ENCODE results near the gene MYOCOS. TPM values are rescaled to one million over a fixed set of nuclear protein-coding genes. Genes with fewer than 3 reads are reported as not detected.
"Not testable (repeated sequence)": the region's sequence is repeated elsewhere in the genome, so short reads cannot be mapped to it uniquely, and the experiment has no call there.

MYOCOS gene
- total RNA-seq, 2 donors from 2014 or later = 0.16 TPM; not detected in 1

DNA sequence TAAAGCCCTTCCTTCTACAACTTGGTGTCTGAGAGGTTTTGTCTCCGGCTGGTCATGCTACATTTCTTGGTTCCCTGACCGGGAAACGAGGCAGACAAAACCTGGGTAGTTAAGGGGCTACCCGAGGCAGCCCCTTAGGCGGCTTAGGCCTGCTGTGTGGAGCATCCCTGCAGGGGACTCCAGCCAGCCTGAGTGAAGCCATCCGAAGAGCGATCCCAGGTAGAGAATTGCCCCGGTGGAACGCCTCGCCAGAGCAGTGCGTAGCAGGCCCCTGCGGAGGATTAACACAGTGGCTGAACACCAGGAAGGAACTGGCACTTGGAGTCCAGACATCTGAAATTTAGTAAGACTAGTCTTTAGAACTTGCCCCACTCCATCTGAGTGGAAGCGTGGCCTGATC, 21.2 kb upstream of the MYOCOS start:
- Mint-ChIP-seq H3K27me3 (no peaks in the 10 kb centered on the region), H3K27ac (no peak overlapping the region), H3K4me3 (no peak overlapping the region), H3K4me1 (peaks cover 2% of the 10 kb centered on the region), H3K36me3 (ENCODE audit: low read depth) (no peaks in the 10 kb centered on the region)
- DNase-seq (no peak), ATAC-seq (no peak)
- no peaks in the 10 kb centered on the region for H3K9me3 ChIP-seq (ENCODE audit: control insufficient read depth, low read length, poor library complexity, severe bottlenecking)

- H3K27me3 Mint-ChIP-seq; H3K27ac Mint-ChIP-seq; H3K4me1 Mint-ChIP-seq; H3K36me3 Mint-ChIP-seq (ENCODE audit: low read depth); H3K4me3 Mint-ChIP-seq; H3K9me3 ChIP-seq (ENCODE audit: control insufficient read depth, low read length, poor library complexity, severe bottlenecking); ATAC-seq; DNase-seq: not testable (repeated sequence)
These were observed 19.0 kb upstream of the MYOCOS start for GRCh38 chr1:171603042-171603441.

- Mint-ChIP-seq H3K27ac (no peak overlapping the region), H3K4me1 (no peaks in the 10 kb centered on the region), H3K27me3 (no peaks in the 10 kb centered on the region), H3K4me3 (no peak overlapping the region), H3K36me3 (ENCODE audit: low read depth) (no peaks in the 10 kb centered on the region)
- DNase-seq (no peak), ATAC-seq (no peak)
- no peaks in the 10 kb centered on the region for H3K9me3 ChIP-seq (ENCODE audit: control insufficient read depth, low read length, poor library complexity, severe bottlenecking)
These were observed 15.6 kb upstream of the MYOCOS start for GRCh38 chr1:171606402-171606941.

- Mint-ChIP-seq H3K4me3 (no peak overlapping the region), H3K27ac (no peak overlapping the region), H3K27me3 (no peaks in the 10 kb centered on the region), H3K36me3 (ENCODE audit: low read depth) (no peaks in the 10 kb centered on the region), H3K4me1 (peaks cover 3% of the 10 kb centered on the region)
- no peaks in the 10 kb centered on the region for H3K9me3 ChIP-seq (ENCODE audit: control insufficient read depth, low read length, poor library complexity, severe bottlenecking)
- ATAC-seq (no peak), DNase-seq (no peak)
These were observed 11.7 kb upstream of the MYOCOS start for GRCh38 chr1:171610385-171610784.

- no peak overlapping the region for H3K27ac Mint-ChIP-seq
- ATAC-seq (no peak), DNase-seq (no peak)
- peaks cover 3% of the 10 kb centered on the region for H3K27me3 Mint-ChIP-seq
- no peaks in the 10 kb centered on the region for H3K9me3 ChIP-seq (ENCODE audit: control insufficient read depth, low read length, poor library complexity, severe bottlenecking)
- H3K36me3 Mint-ChIP-seq (ENCODE audit: low read depth) = no peaks in the 10 kb centered on the region
- H3K4me3 Mint-ChIP-seq = no peak overlapping the region
- peaks cover 3% of the 10 kb centered on the region for H3K4me1 Mint-ChIP-seq
These were observed 10.7 kb upstream of the MYOCOS start for GRCh38 chr1:171611306-171611705.

GRCh38 chr1:171613282-171613681, 8.8 kb upstream of the MYOCOS start:
- Mint-ChIP-seq H3K4me1 (peaks cover 3% of the 10 kb centered on the region), H3K36me3 (ENCODE audit: low read depth) (no peaks in the 10 kb centered on the region), H3K27me3 (peaks cover 6% of the 10 kb centered on the region), H3K27ac (no peak overlapping the region), H3K4me3 (no peak overlapping the region)
- no peak for DNase-seq
- ATAC-seq = no peak
- no peaks in the 10 kb centered on the region for H3K9me3 ChIP-seq (ENCODE audit: control insufficient read depth, low read length, poor library complexity, severe bottlenecking)

DNA sequence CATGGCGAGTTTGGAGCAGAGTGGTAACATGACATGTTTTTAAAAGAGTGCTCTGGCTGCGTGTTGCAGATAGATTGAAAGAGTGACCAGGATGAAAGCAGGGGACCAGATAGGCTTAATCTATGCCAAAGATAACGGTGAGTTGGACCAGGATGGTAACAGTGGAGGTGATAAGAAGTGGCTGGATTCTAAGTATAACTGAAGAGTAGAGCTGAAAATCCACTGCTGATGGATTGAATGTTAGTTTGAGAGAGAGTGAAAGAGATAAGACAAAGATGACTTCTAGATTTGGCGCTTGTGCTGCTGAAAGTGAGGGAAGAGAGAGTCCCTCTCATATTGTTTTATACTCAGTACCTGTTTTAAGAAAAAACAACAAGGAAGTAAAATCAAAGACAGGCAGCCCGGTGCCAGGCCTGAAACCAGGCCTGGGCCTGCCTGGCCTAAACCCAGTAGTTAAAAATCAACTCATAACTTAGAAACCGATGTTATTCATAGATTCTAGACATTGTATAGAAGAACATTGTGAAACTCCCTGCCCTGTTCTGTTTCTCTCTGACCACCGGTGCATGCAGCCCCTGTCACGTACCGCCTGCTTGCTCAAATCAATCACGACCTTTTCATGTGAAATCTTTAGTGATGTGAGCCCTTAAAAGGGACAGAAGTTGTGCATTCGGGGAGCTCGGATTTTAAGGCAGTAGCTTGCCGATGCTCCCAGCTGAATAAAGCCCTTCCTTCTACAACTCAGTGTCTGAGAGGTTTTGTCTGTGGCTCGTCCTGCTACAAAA, 6.7 kb upstream of the MYOCOS start:
- not testable (repeated sequence) for H3K4me3 Mint-ChIP-seq; H3K27me3 Mint-ChIP-seq; H3K9me3 ChIP-seq (ENCODE audit: control insufficient read depth, low read length, poor library complexity, severe bottlenecking); H3K27ac Mint-ChIP-seq; H3K4me1 Mint-ChIP-seq; H3K36me3 Mint-ChIP-seq (ENCODE audit: low read depth); DNase-seq; ATAC-seq

DNA sequence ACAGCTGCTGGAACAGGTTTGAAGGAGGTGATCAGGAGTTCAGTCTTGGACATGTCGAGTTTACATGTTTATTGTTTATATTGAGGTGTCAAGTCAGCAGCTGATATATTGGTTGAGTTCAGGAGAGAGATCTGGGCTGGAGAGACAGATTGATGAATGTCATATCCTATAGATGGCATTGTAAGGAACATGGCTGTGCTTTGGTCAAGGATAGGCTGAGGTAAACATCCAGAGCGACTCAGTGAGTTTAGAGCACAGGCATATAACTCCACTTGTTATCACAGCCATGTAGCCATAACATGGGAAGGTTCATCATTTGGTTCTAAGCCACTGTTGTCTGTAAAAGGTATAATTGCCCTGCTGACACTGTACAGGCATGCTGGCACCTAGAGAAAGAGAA, 5.5 kb upstream of the MYOCOS start:
- H3K9me3 ChIP-seq (ENCODE audit: control insufficient read depth, low read length, poor library complexity, severe bottlenecking) = no peaks in the 10 kb centered on the region
- DNase-seq (no peak), ATAC-seq (no peak)
- Mint-ChIP-seq H3K4me1 (peaks cover 3% of the 10 kb centered on the region), H3K27ac (no peak overlapping the region), H3K36me3 (ENCODE audit: low read depth) (no peaks in the 10 kb centered on the region), H3K4me3 (no peak overlapping the region), H3K27me3 (peaks cover 6% of the 10 kb centered on the region)

GRCh38 chr1:171623651-171624331, 1.7 kb downstream of the MYOCOS start:
- peaks cover 25% of the 10 kb centered on the region for H3K27me3 Mint-ChIP-seq
- ATAC-seq (no peak), DNase-seq (no peak)
- peaks cover 2% of the 10 kb centered on the region for H3K36me3 Mint-ChIP-seq (ENCODE audit: low read depth)
- no peaks in the 10 kb centered on the region for H3K9me3 ChIP-seq (ENCODE audit: control insufficient read depth, low read length, poor library complexity, severe bottlenecking)
- H3K4me1 Mint-ChIP-seq = no peaks in the 10 kb centered on the region
- no peak overlapping the region for H3K27ac Mint-ChIP-seq
- H3K4me3 Mint-ChIP-seq = no peak overlapping the region

DNA sequence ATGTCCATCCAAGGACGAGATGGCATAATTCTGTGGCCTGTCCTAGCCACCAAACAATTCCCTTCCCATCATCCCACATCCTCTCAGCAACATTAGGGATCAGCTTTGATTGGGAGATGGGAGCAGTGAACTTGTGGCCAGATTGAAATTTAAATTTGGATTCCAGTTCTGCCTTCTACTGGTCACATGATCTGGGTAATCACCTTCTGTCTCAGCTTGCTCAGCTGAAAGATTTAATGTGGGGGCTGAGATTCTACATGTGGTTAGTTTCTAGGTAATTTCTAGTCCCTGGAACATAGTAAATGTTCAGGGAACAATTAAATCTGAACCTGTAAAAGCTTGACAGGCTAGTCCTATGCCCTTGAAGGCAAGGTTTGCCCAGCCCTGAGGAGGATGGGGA, 3.2 kb downstream of the MYOCOS start:
- DNase-seq (no peak), ATAC-seq (no peak)
- H3K9me3 ChIP-seq (ENCODE audit: control insufficient read depth, low read length, poor library complexity, severe bottlenecking) = no peaks in the 10 kb centered on the region
- no peak overlapping the region for H3K27ac Mint-ChIP-seq
- peaks cover 39% of the 10 kb centered on the region for H3K27me3 Mint-ChIP-seq
- no peak overlapping the region for H3K4me3 Mint-ChIP-seq
- no peaks in the 10 kb centered on the region for H3K4me1 Mint-ChIP-seq
- H3K36me3 Mint-ChIP-seq (ENCODE audit: low read depth) = peaks cover 6% of the 10 kb centered on the region

DNA sequence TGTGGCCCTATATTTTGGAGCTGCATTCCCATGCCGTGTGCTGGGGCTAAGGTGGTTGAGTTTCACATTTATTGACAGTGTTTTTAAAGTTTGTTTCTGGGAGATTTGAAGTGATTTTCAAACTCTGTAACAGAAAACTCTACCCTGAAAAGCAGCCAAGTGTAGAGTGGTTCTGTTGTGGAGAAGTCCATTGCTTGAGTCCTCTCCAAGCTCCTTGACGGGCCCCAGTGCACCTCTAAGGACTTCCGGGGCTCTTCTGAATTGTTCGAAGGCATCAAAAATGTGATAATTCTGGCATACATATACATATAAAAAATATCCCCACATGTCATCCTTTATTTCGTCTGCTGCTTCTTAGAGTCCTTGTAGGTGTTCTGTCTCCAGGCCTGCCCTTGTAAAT, 5.0 kb downstream of the MYOCOS start:
- Mint-ChIP-seq H3K27ac (no peak overlapping the region), H3K36me3 (ENCODE audit: low read depth) (peaks cover 6% of the 10 kb centered on the region), H3K4me1 (no peaks in the 10 kb centered on the region), H3K27me3 (peaks cover 40% of the 10 kb centered on the region), H3K4me3 (no peak overlapping the region)
- no peaks in the 10 kb centered on the region for H3K9me3 ChIP-seq (ENCODE audit: control insufficient read depth, low read length, poor library complexity, severe bottlenecking)
- no peak for DNase-seq
- ATAC-seq = no peak

- H3K27me3 Mint-ChIP-seq = peaks cover 48% of the 10 kb centered on the region
- H3K36me3 Mint-ChIP-seq (ENCODE audit: low read depth) = peaks cover 8% of the 10 kb centered on the region
- no peak overlapping the region for H3K4me3 Mint-ChIP-seq
- H3K9me3 ChIP-seq (ENCODE audit: control insufficient read depth, low read length, poor library complexity, severe bottlenecking) = no peaks in the 10 kb centered on the region
- no peak for DNase-seq
- no peaks in the 10 kb centered on the region for H3K4me1 Mint-ChIP-seq
- ATAC-seq = no peak
- H3K27ac Mint-ChIP-seq = no peak overlapping the region
These were observed 6.2 kb downstream of the MYOCOS start for GRCh38 chr1:171628225-171628624.

DNA sequence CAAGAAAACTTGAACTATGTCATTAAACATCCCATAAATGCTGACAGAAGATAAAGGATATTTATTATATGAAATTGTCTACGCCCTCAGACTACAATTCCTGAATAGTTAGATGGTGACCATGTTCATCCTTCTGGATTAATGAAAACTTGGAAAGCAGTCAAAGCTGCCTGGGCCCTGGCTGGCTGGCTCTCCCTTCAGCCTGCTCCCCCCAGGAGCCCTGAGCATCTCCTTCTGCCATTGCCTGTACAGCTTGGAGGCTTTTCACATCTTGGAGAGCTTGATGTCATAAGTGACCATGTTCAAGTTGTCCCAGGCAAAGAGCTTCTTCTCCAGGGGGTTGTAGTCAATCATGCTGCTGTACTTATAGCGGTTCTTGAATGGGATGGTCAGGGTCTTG, 13.6 kb downstream of the MYOCOS start:
- H3K9me3 ChIP-seq (ENCODE audit: control insufficient read depth, low read length, poor library complexity, severe bottlenecking) = no peaks in the 10 kb centered on the region
- Mint-ChIP-seq H3K27me3 (peaks cover 30% of the 10 kb centered on the region), H3K4me3 (no peak overlapping the region), H3K36me3 (ENCODE audit: low read depth) (peaks cover 2% of the 10 kb centered on the region), H3K4me1 (no peaks in the 10 kb centered on the region), H3K27ac (no peak overlapping the region)
- DNase-seq (no peak), ATAC-seq (no peak)

DNA sequence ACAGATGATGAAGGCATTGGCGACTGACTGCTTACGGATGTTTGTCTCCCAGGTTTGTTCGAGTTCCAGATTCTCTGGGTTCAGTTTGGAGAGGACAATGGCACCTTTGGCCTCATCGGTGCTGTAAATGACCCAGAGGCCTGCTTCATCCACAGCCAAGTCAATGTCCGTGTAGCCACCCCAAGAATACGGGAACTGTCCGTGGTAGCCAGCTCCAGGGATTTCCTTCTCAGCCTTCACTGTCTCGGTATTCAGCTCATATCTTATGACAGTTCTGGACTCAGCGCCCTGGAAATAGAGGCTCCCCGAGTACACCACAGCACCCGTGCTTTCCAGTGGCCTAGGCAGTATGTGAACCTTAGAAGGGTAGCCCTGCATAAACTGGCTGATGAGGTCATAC, 14.1 kb downstream of the MYOCOS start:
- no peak overlapping the region for H3K4me3 Mint-ChIP-seq
- no peak overlapping the region for H3K27ac Mint-ChIP-seq
- H3K36me3 Mint-ChIP-seq (ENCODE audit: low read depth) = peaks cover 2% of the 10 kb centered on the region
- no peaks in the 10 kb centered on the region for H3K4me1 Mint-ChIP-seq
- peaks cover 35% of the 10 kb centered on the region for H3K27me3 Mint-ChIP-seq
- DNase-seq = no peak
- H3K9me3 ChIP-seq (ENCODE audit: control insufficient read depth, low read length, poor library complexity, severe bottlenecking) = no peaks in the 10 kb centered on the region
- ATAC-seq = no peak
